ENCODE data around the gene LGR4. TPM values are rescaled to one million over a fixed set of nuclear protein-coding genes. Genes with fewer than 3 reads are reported as not detected.

LGR4 gene
- total and polyA plus RNA-seq, 2 of the 13 experiments (the other 11 are each of a cell fraction or from before 2014, with no cell fraction given) = 42.1 to 68.7 TPM

DNA sequence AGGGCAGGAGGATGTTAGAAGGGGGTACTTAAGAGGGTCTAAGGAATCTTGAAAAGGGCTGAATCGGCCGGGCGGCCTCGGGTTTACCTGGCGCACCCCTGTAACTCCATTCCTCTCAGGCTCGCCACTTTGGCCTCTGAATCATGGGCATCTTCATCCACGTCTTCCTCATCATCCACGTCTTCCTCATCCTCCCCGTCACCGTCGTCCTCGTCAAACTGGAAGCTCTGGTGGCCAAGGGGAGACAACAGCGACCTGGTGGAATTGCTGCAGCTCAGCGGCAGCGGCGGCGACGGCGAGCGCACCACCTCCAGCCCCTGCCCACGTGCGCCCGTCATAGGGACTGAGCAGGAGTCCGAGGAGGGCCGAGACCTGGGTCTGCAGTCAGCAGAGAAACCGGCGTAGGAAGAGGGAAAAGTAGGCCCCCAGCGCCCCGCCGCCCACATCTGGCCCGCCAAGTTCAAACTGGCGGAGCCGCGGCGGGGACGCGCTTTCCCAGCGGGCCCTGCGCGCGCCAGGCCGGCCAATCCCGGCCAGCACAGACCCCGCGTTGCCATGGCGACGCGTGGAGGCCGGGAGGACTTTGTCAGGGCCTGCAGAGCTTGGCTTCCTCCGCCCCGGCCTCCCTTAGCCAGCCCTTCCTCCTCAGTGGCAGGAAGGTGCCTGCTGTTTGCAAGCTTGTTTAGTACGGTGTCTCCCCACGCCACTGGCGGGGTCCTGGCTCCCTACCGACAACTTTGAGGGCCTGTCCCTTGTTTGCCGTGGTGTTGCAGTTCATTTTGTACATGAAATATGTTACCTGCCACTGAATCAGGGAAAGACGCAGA is 109.6 kb downstream of the LGR4 start, which contains the start of gene CCDC34 (continued):
- TF ChIP-seq, protein P1, sequence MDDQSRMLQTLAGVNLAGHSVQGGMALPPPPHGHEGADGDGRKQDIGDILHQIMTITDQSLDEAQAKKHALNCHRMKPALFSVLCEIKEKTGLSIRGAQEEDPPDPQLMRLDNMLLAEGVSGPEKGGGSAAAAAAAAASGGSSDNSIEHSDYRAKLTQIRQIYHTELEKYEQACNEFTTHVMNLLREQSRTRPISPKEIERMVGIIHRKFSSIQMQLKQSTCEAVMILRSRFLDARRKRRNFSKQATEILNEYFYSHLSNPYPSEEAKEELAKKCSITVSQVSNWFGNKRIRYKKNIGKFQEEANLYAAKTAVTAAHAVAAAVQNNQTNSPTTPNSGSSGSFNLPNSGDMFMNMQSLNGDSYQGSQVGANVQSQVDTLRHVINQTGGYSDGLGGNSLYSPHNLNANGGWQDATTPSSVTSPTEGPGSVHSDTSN (CRISPR knock-in tag; IDR thresholded peaks at IDR 0.05; ENCODE audit: borderline replicate concordance) = no peak
- TF ChIP-seq GTF3A (CRISPR knock-in tag; conservative IDR thresholded peaks at IDR 0.05) (no peak), ZNF33B (CRISPR knock-in tag; IDR thresholded peaks at IDR 0.05) (peak; percentile 88), ZNF652 (CRISPR knock-in tag; IDR thresholded peaks at IDR 0.05; ENCODE audit: borderline replicate concordance, low read depth) (no peak), ZFAT (CRISPR knock-in tag; conservative IDR thresholded peaks at IDR 0.05) (0 out of 2 replicates have a peak, but pooled peaks have one; percentile 54), KDM2A (CRISPR knock-in tag; IDR thresholded peaks at IDR 0.05; ENCODE audit: borderline replicate concordance, low read depth) (peak; percentile 100), NFKBIZ (CRISPR knock-in tag; IDR thresholded peaks at IDR 0.05) (no peak), KLF13 (CRISPR knock-in tag; IDR thresholded peaks at IDR 0.05) (peak; percentile 91; the same call in 1 of the 2 replicates), ZNF747 (CRISPR knock-in tag; IDR thresholded peaks at IDR 0.05; ENCODE audit: borderline replicate concordance) (peak; percentile 71; the same call in 1 of the 2 replicates), ARNT2 (CRISPR knock-in tag; IDR thresholded peaks at IDR 0.05; ENCODE audit: low read depth) (peak; percentile 97), ZNF253 (CRISPR knock-in tag; IDR thresholded peaks at IDR 0.05; ENCODE audit: borderline replicate concordance) (peak; percentile 93), PHF5A (CRISPR knock-in tag; IDR thresholded peaks at IDR 0.05; ENCODE audit: low read depth, unreplicated experiment) (peak; percentile 35), POLR2G (IDR thresholded peaks at IDR 0.05; ENCODE audit: low read depth, low read length) (peak; percentile 77), CREM (IDR thresholded peaks at IDR 0.05) (no peak), CREM (CRISPR knock-in tag; IDR thresholded peaks at IDR 0.05) (no peak), ZC3H13 (CRISPR knock-in tag; IDR thresholded peaks at IDR 0.05) (peak; percentile 92), HDAC2 (CRISPR knock-in tag; IDR thresholded peaks at IDR 0.05) (peak; percentile 57; the same call in 1 of the 2 replicates), ZFP62 (CRISPR knock-in tag; IDR thresholded peaks at IDR 0.05) (no peak), ZNF781 (CRISPR knock-in tag; IDR thresholded peaks at IDR 0.05; ENCODE audit: borderline replicate concordance, not compliant biosample characterization) (peak; percentile 94), HHEX (CRISPR knock-in tag; IDR thresholded peaks at IDR 0.05) (no peak), HOXA7 (CRISPR knock-in tag; IDR thresholded peaks at IDR 0.05) (no peak)
- TF ChIP-seq, protein P2, sequence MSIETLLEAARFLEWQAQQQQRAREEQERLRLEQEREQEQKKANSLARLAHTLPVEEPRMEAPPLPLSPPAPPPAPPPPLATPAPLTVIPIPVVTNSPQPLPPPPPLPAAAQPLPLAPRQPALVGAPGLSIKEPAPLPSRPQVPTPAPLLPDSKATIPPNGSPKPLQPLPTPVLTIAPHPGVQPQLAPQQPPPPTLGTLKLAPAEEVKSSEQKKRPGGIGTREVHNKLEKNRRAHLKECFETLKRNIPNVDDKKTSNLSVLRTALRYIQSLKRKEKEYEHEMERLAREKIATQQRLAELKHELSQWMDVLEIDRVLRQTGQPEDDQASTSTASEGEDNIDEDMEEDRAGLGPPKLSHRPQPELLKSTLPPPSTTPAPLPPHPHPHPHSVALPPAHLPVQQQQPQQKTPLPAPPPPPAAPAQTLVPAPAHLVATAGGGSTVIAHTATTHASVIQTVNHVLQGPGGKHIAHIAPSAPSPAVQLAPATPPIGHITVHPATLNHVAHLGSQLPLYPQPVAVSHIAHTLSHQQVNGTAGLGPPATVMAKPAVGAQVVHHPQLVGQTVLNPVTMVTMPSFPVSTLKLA (IDR thresholded peaks at IDR 0.05) = no peak; the same call in none of the 2 replicates
- TF ChIP-seq, protein P3, sequence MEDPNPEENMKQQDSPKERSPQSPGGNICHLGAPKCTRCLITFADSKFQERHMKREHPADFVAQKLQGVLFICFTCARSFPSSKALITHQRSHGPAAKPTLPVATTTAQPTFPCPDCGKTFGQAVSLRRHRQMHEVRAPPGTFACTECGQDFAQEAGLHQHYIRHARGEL (CRISPR knock-in tag; IDR thresholded peaks at IDR 0.05) = peak; percentile 70; the same call in 1 of the 2 replicates

Data from HepG2 (cell line).